T-helper 1 cell treated with Interleukin-12 subunit alpha and Interleukin-12 subunit beta and Interleukin-4 antibody, amounts not matched to agents 30 μg/mL and 1 μg/mL, for 36 hours (primary cell): ENCODE measurements around the gene ZNF286A.
A peak's percentile ranks its signal among the peaks of the same experiment; 100 is the strongest.
"Not testable (repeated sequence)": the region's sequence is repeated elsewhere in the genome, so short reads cannot be mapped to it uniquely, and the experiment has no call there.

Experiments
- H3K27ac Mint-ChIP-seq: one replicate; pipeline ENCODE4 v1.8.0; 2021; ENCODE audit warnings: mild to moderate bottlenecking, mixed read lengths
- H3K27me3 Mint-ChIP-seq: one replicate; pipeline ENCODE4 v1.8.0; 2021; ENCODE audit warnings: low read depth, mixed read lengths
- H3K36me3 Mint-ChIP-seq: one replicate; pipeline ENCODE4 v1.8.0; 2021; ENCODE audit warnings: low read depth, mixed read lengths
- H3K4me1 Mint-ChIP-seq: one replicate; pipeline ENCODE4 v1.8.0; 2021; ENCODE audit warnings: low read depth, mixed read lengths
- H3K4me3 Mint-ChIP-seq: one replicate; pipeline ENCODE4 v1.8.0; 2021; ENCODE audit warnings: mild to moderate bottlenecking, moderate library complexity, mixed read lengths
- H3K9me3 Mint-ChIP-seq: one replicate; pipeline ENCODE4 v1.8.0; 2021; ENCODE audit warnings: mixed read lengths

ZNF286A gene

GRCh38 chr17:15699413-15699924 lies at the start of gene ZNF286A:
TSS of gene ZNF286A (plus strand) at chr17:15699752. CDS start at chr17:15700330, 578 bp downstream.
- peaks cover 11% of the 10 kb centered on the region for H3K36me3 Mint-ChIP-seq
- not testable (repeated sequence) for H3K9me3 Mint-ChIP-seq, H3K27me3 Mint-ChIP-seq, H3K4me1 Mint-ChIP-seq
- H3K4me3 Mint-ChIP-seq, result peak within 1 kb of the TSS; percentile 91
- H3K27ac Mint-ChIP-seq, result peak within 1 kb of the TSS; percentile 84

DNA sequence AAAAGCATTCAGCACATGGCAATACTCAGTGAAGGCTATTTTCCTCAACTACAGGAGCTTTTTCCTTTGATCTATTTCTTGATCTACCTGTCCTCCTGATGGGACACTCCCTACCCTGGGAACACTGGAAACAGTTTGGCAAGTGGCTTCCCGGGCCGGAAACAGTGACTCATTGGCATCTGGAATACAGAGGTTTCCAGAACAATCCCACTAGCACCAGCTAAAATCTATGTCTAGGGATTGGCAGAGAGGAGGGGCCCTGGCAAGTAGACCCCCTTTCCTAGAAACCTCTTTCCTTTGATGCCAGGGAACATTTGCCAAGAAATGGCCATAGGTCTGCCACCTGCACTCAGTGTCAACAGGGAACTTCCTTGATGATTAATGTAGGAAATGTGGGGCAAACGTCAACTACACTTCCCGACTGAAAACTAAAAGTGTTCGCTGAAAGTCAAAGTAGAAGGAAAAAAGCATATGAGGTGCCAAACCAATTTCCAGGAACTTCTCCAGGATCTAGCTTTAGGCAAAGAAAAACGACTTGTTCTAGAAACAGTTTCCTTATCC lies 49.6 kb upstream of the ZNF286A start:
- Mint-ChIP-seq H3K4me1 (peaks cover 46% of the 10 kb centered on the region), H3K4me3 (peak overlapping the region; percentile 88), H3K27me3 (no peaks in the 10 kb centered on the region), H3K27ac (peak overlapping the region; percentile 70), H3K36me3 (peaks cover 25% of the 10 kb centered on the region), H3K9me3 (no peaks in the 10 kb centered on the region)

DNA sequence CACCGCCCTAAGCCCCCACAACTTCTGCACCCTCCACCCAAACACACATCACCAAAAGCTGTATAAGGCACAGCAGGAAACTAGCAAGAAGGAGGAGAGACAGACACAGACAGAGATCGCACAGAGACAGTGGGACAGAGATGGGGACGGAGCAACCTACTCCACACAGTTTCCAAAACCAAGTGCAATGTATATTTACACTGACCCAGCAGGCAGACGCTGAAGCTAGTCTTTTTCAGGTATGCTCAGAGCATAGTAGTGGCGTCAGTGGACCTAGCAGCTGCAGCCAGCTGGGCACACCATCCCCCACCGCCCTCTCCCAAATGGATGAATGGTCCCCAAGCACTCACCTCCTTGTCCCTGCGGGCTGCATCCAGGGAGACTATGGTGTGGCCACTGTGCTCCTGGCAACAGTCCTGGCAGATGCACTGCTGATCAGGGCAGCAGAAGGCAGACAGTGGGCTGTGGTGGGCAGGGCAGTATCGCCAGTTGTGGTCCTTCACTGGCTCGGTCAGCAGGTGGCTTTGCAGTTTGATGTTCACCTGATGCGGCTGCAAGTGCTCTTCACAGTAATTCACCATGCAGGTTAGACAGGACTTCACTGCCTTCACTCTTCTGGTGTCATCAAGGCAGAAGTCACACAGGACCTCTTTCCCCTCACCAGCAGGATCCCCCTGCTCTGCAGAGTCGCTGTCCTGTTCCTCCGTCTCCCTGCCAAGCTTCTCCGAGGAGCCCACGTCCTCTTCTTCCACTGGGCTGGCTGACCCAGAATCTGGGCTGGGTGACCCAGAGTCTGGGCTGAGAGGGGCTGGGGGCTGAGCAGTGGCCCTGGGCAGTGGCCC lies 48.6 kb upstream of the ZNF286A start:
- Mint-ChIP-seq H3K36me3 (peaks cover 18% of the 10 kb centered on the region), H3K27ac (peak overlapping the region; percentile 71), H3K9me3 (no peaks in the 10 kb centered on the region), H3K4me1 (peaks cover 36% of the 10 kb centered on the region), H3K4me3 (peak overlapping the region; percentile 88), H3K27me3 (no peaks in the 10 kb centered on the region)

- Mint-ChIP-seq H3K27ac (peak overlapping the region; percentile 71), H3K27me3 (no peaks in the 10 kb centered on the region), H3K9me3 (no peaks in the 10 kb centered on the region), H3K4me1 (peaks cover 33% of the 10 kb centered on the region), H3K4me3 (peak overlapping the region; percentile 88), H3K36me3 (peaks cover 20% of the 10 kb centered on the region)
These were observed 47.9 kb upstream of the ZNF286A start for GRCh38 chr17:15651583-15652110.

- no peaks in the 10 kb centered on the region for H3K9me3 Mint-ChIP-seq
- H3K4me1 Mint-ChIP-seq, result peaks cover 33% of the 10 kb centered on the region
- peak overlapping the region; percentile 29 for H3K4me3 Mint-ChIP-seq
- H3K27ac Mint-ChIP-seq, result peak overlapping the region; percentile 53
- peaks cover 18% of the 10 kb centered on the region for H3K36me3 Mint-ChIP-seq
- H3K27me3 Mint-ChIP-seq, result no peaks in the 10 kb centered on the region
These were observed 46.6 kb upstream of the ZNF286A start for GRCh38 chr17:15652960-15653359.

GRCh38 chr17:15654401-15654800 lies 45.2 kb upstream of the ZNF286A start:
- not testable (repeated sequence) for H3K4me3 Mint-ChIP-seq, H3K27me3 Mint-ChIP-seq, H3K27ac Mint-ChIP-seq, H3K9me3 Mint-ChIP-seq
- H3K4me1 Mint-ChIP-seq, result peaks cover 23% of the 10 kb centered on the region
- H3K36me3 Mint-ChIP-seq, result peaks cover 16% of the 10 kb centered on the region

- peaks cover 20% of the 10 kb centered on the region for H3K4me1 Mint-ChIP-seq
- H3K27ac Mint-ChIP-seq, result no peak overlapping the region
- H3K27me3 Mint-ChIP-seq, result no peaks in the 10 kb centered on the region
- H3K4me3 Mint-ChIP-seq, result no peak overlapping the region
- H3K9me3 Mint-ChIP-seq, result no peaks in the 10 kb centered on the region
- peaks cover 16% of the 10 kb centered on the region for H3K36me3 Mint-ChIP-seq
These were observed 44.5 kb upstream of the ZNF286A start for GRCh38 chr17:15654886-15655561.

- no peaks in the 10 kb centered on the region for H3K27me3 Mint-ChIP-seq
These were observed 41.7 kb upstream of the ZNF286A start for GRCh38 chr17:15657868-15658267.

GRCh38 chr17:15658296-15658695 lies 41.3 kb upstream of the ZNF286A start:
- no peak overlapping the region for H3K4me3 Mint-ChIP-seq
- peaks cover 7% of the 10 kb centered on the region for H3K36me3 Mint-ChIP-seq
- no peak overlapping the region for H3K27ac Mint-ChIP-seq
- H3K9me3 Mint-ChIP-seq, result no peaks in the 10 kb centered on the region
- H3K27me3 Mint-ChIP-seq, result no peaks in the 10 kb centered on the region
- peaks cover 14% of the 10 kb centered on the region for H3K4me1 Mint-ChIP-seq

More at GRCh38 chr17:15657868-15658267, 41.7 kb upstream of the ZNF286A start:
- no peaks in the 10 kb centered on the region for H3K9me3 Mint-ChIP-seq
- H3K27ac Mint-ChIP-seq, result no peak overlapping the region
- H3K36me3 Mint-ChIP-seq, result peaks cover 7% of the 10 kb centered on the region
- no peak overlapping the region for H3K4me3 Mint-ChIP-seq
- H3K4me1 Mint-ChIP-seq, result peaks cover 16% of the 10 kb centered on the region

- peaks cover 10% of the 10 kb centered on the region for H3K36me3 Mint-ChIP-seq
- no peaks in the 10 kb centered on the region for H3K27me3 Mint-ChIP-seq
- no peaks in the 10 kb centered on the region for H3K9me3 Mint-ChIP-seq
- H3K4me1 Mint-ChIP-seq, result peaks cover 14% of the 10 kb centered on the region
- H3K4me3 Mint-ChIP-seq, result no peak overlapping the region
- no peak overlapping the region for H3K27ac Mint-ChIP-seq
These were observed 40.3 kb upstream of the ZNF286A start for GRCh38 chr17:15659236-15659635.

- peaks cover 14% of the 10 kb centered on the region for H3K4me1 Mint-ChIP-seq
- H3K27ac Mint-ChIP-seq, result no peak overlapping the region
- H3K9me3 Mint-ChIP-seq, result no peaks in the 10 kb centered on the region
- no peaks in the 10 kb centered on the region for H3K27me3 Mint-ChIP-seq
- H3K4me3 Mint-ChIP-seq, result no peak overlapping the region
- H3K36me3 Mint-ChIP-seq, result peaks cover 10% of the 10 kb centered on the region
These were observed 39.9 kb upstream of the ZNF286A start for GRCh38 chr17:15659663-15660062.

DNA sequence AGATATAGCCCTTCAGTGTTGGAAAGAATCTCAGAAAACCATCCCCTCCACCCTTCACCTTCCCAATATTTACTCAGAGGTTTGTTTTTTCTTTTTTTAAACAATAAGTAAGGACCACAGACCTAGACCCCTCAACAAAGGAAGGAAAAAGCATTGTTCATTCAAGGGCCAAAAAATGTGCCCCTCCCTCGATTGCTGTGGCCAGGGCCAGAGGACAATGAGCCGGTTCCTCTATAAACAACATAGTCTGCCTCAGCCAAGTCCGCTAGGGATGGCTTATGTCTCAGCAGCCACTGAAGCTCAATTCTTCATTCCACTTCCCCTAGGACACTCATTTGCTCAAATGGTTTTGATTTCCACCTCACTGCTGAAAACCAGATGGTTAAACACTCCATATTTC lies 39.5 kb upstream of the ZNF286A start:
- no peak overlapping the region for H3K4me3 Mint-ChIP-seq
- H3K36me3 Mint-ChIP-seq, result peaks cover 10% of the 10 kb centered on the region
- H3K9me3 Mint-ChIP-seq, result no peaks in the 10 kb centered on the region
- H3K27ac Mint-ChIP-seq, result no peak overlapping the region
- no peaks in the 10 kb centered on the region for H3K27me3 Mint-ChIP-seq
- H3K4me1 Mint-ChIP-seq, result peaks cover 14% of the 10 kb centered on the region

DNA sequence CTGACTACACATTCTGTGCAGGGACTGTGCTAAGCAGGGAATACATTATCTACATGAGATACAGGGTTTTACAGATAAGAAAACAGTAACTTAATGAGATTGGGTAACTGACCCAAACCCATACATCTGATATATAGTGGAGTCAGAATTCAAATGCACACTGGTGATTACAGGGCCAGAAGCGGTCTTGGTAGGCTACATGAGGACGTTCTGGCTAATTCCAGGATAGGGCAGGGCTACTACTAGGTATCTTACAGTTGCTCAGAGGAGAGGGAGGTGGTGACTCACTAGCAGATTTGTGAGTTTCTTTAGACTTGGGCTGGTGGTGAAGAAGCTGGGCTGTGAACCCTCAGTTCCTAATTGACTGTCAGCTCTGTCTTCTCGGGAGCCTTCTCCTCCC lies 36.9 kb upstream of the ZNF286A start:
- Mint-ChIP-seq H3K4me1 (peaks cover 11% of the 10 kb centered on the region), H3K4me3 (no peak overlapping the region), H3K27me3 (no peaks in the 10 kb centered on the region), H3K36me3 (peaks cover 12% of the 10 kb centered on the region), H3K9me3 (no peaks in the 10 kb centered on the region), H3K27ac (no peak overlapping the region)

GRCh38 chr17:15663176-15663575 lies 36.4 kb upstream of the ZNF286A start:
- Mint-ChIP-seq H3K27me3 (no peaks in the 10 kb centered on the region), H3K27ac (no peak overlapping the region), H3K4me3 (no peak overlapping the region), H3K36me3 (peaks cover 16% of the 10 kb centered on the region), H3K9me3 (no peaks in the 10 kb centered on the region), H3K4me1 (peaks cover 10% of the 10 kb centered on the region)
